Lower lobe of right lung (tissue), 2 donors: ENCODE measurements around the gene GRID1. TPM values are rescaled to one million over a fixed set of nuclear protein-coding genes. Genes with fewer than 3 reads are reported as not detected.

Source experiments
- ATAC-seq, 2 donors: fragments of 200-7000 bp; cut with Tn5 transposase; one replicate each; pipeline ENCODE4 v1.9.1; 2020 to 2022; ENCODE audit warnings: mild to moderate bottlenecking in 2 of 2, moderate library complexity in 2 of 2
- DNase-seq: peaks from one replicate; pipeline ENCODE4 v3.0.0-alpha.2; 2020
- H3K27ac ChIP-seq: fragments of 200-600 bp; one replicate; pipeline ENCODE4 v1.8.0; 2022
- H3K27me3 ChIP-seq: fragments of 200-600 bp; one replicate; pipeline ENCODE4 v1.8.0; 2022; ENCODE audit warnings: low read depth
- H3K36me3 ChIP-seq: fragments of 200-600 bp; one replicate; pipeline ENCODE4 v1.8.0; 2022; ENCODE audit warnings: mild to moderate bottlenecking
- H3K4me1 ChIP-seq: fragments of 200-600 bp; one replicate; pipeline ENCODE4 v1.8.0; 2022
- H3K4me3 ChIP-seq: fragments of 200-600 bp; one replicate; pipeline ENCODE4 v1.8.0; 2022; ENCODE audit warnings: mild to moderate bottlenecking
- H3K9me3 ChIP-seq: fragments of 200-600 bp; one replicate; pipeline ENCODE4 v1.8.0; 2022
- intact Hi-C: fragments of 100-400 bp; cut with DNase I; formaldehyde crosslinking; loops from one replicate; pipeline ENCODE4 v1.11.0; 2022
- total RNA-seq: library from RNA; stranded (reverse); fragmentation: NEBNext Ultra II Directional; extraction: Animal tissue kit (Norgen Biotek cat#: 25700); gene quantifications from one replicate; pipeline ENCODE4 v1.2.1, GENCODE V29; 2021
- TF ChIP-seq, protein P1 (sequence below): fragments of 200-600 bp; IDR thresholded peaks from one replicate; pipeline ENCODE4 v1.8.0; 2022; ENCODE audit warnings: antibody characterized with exemption, mild to moderate bottlenecking
- donor health status: DM: no; HTN: yes; CAD: no; lungs with severe emphysema.

The GRID1 gene
- total RNA-seq, 1 donor from 2014 or later = 2.5 TPM

DNA sequence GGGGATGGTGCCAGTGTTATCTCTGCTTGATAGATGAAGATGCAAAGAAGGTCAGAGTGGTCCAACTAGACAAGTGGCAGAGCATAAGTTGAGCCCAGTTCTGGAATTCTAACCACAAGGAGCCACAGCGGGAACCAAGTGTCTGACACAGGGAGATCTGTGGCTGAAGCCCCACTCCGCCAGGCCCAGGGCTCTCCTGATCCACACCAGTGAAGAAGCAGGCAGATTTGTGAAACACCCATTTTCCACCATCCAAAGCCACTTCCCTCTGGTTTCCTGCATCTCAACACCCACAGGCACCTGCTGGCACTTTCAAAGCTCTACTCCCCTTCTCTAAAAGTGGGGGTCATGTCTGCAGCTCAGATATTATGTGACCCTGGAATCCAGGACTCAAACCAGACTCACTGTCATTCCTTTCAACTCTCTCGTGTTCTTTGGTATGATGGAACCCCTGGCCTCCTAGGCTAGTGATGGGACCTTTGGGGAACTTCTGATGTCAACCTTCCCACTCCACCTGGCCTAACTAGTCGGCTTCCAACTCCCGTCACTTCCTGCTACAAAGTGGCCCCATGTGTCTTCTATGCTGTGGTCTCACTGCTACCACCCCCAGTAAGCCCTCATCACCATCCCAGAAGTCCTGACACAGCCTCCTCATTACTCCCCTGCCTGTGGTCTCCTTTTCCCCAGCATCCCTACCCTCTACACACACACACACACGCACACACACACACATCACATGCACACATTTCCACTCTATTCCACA, 177.6 kb downstream of the GRID1 start:
- Histone ChIP-seq H3K4me1 (no peaks in the 10 kb centered on the region), H3K9me3 (no peaks in the 10 kb centered on the region), H3K4me3 (no peak overlapping the region), H3K27ac (no peak overlapping the region), H3K27me3 (no peaks in the 10 kb centered on the region), H3K36me3 (no peaks in the 10 kb centered on the region)
- no peak for ATAC-seq
- TF ChIP-seq, protein P1, sequence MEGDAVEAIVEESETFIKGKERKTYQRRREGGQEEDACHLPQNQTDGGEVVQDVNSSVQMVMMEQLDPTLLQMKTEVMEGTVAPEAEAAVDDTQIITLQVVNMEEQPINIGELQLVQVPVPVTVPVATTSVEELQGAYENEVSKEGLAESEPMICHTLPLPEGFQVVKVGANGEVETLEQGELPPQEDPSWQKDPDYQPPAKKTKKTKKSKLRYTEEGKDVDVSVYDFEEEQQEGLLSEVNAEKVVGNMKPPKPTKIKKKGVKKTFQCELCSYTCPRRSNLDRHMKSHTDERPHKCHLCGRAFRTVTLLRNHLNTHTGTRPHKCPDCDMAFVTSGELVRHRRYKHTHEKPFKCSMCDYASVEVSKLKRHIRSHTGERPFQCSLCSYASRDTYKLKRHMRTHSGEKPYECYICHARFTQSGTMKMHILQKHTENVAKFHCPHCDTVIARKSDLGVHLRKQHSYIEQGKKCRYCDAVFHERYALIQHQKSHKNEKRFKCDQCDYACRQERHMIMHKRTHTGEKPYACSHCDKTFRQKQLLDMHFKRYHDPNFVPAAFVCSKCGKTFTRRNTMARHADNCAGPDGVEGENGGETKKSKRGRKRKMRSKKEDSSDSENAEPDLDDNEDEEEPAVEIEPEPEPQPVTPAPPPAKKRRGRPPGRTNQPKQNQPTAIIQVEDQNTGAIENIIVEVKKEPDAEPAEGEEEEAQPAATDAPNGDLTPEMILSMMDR = no peak
- DNase-seq = no peak
- intact Hi-C loops = no loop called here

DNA sequence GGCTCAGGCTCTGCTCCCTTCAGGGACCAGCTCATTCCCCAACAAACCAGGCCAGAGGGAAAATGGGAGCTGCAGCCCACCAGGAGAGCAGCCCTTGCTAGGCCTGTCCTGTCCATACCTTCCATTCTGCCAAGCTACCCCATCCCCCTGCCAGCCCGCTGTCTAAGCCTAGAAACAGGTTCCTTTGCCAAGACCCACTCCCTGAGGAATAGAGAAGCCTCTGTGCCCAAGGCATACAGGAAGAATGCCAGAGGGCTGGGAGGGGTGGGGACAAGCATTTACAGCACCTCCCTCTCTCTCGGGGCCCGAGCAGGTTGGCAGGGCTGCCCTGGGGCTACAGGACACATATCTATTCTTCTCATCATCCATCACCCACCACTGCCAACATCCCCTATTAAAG, 178.3 kb downstream of the GRID1 start:
- TF ChIP-seq, protein P1 = no peak
- no peak overlapping the region for H3K4me3 ChIP-seq
- H3K9me3 ChIP-seq = no peaks in the 10 kb centered on the region
- no peaks in the 10 kb centered on the region for H3K4me1 ChIP-seq
- DNase-seq (no peak), ATAC-seq (no peak)
- intact Hi-C loops = no loop called here
- H3K27ac ChIP-seq = no peak overlapping the region
- no peaks in the 10 kb centered on the region for H3K27me3 ChIP-seq
- H3K36me3 ChIP-seq = no peaks in the 10 kb centered on the region

DNA sequence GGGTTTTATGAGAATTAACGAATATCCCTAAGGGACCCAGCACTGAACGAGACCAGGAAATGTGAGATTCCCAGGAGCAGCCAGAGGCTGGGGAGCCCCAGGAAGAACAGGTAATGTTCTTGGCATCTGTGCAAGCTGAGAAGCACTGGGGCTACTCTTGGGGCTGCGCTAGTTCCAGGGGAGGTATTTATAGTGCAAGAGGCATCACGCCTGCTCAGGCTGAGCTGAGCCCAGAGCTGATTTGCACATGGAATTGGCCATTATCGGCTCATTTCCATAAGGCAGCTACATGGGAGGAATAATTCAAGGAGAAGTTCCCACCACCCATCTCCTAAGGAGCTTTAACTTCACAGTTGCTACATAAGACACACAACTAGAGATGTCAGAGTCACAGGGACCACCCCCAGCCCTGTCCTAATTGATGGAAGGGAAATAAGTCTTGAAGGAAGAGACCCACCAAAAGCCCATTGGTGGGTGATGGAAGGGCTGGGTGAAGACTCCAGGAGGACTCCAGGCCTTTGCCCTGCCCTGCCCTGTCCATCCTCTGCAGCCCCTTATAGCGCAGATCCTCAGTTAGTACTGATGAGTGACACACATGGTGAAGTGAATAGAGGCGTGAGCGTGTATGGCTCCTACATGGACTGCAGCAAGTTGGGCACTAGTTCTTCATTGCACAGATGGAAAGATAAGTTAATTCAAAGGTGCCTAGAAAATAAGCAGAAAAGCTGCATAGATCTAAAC, 178.9 kb downstream of the GRID1 start:
- no peak for ATAC-seq
- intact Hi-C loops = no loop called here
- no peak for DNase-seq

DNA sequence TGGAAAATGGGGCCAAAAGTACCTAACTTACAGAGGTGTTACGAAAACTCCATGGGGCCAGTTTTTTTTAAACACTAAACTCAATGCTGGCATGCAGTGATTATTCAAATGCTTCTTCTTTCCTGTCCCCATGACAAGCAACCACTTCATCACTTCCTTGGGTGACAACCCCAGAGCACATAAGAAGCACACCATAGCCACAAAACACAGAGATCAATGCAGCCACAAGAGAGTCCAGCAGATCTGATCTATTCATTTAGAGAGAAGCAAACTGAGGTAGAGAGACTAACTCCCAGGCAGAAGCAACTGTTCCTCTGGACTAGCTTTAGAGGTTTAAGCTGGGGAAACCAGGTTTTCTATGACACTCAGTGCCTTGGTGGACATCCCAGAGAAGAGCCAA, 180.0 kb downstream of the GRID1 start:
- H3K4me3 ChIP-seq = no peak overlapping the region
- H3K27ac ChIP-seq = no peak overlapping the region
- H3K36me3 ChIP-seq = no peaks in the 10 kb centered on the region
- H3K4me1 ChIP-seq = no peaks in the 10 kb centered on the region
- no peak for DNase-seq
- TF ChIP-seq, protein P1 = no peak
- intact Hi-C loops = no loop called here
- H3K27me3 ChIP-seq = no peaks in the 10 kb centered on the region
- H3K9me3 ChIP-seq = no peaks in the 10 kb centered on the region
- no peak for ATAC-seq

More for the DNA sequence above, 178.9 kb downstream of the GRID1 start:
- TF ChIP-seq, protein P1 = no peak
- no peak overlapping the region for H3K4me3 ChIP-seq
- no peaks in the 10 kb centered on the region for H3K4me1 ChIP-seq
- no peaks in the 10 kb centered on the region for H3K27me3 ChIP-seq
- H3K36me3 ChIP-seq = no peaks in the 10 kb centered on the region
- no peaks in the 10 kb centered on the region for H3K9me3 ChIP-seq
- H3K27ac ChIP-seq = no peak overlapping the region

DNA sequence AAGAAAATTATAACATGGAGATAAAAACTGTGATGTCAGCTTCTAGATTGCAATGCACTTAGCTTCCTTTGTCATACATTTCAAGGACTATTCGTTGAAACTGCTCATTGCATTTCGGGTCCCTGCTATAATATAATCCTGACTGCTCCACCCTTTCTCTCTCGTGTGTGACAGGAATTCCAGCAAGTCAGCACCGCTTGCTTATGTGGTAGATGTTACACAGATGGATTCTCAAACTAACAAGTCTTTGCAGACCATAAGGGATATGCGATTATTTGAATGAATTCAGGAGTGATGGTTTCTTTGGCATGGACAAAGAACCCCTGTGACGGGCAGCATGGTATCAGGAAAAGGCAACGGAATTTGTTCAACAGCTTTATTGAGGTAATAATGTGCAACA, 184.0 kb downstream of the GRID1 start:
- Histone ChIP-seq H3K4me1 (no peaks in the 10 kb centered on the region), H3K27me3 (peaks cover 8% of the 10 kb centered on the region), H3K4me3 (no peak overlapping the region), H3K9me3 (no peaks in the 10 kb centered on the region), H3K36me3 (no peaks in the 10 kb centered on the region), H3K27ac (no peak overlapping the region)
- DNase-seq (no peak), ATAC-seq (no peak)
- intact Hi-C loops = no loop called here
- TF ChIP-seq, protein P1 = no peak
